Retinal pigment epithelial cell (primary cell): ENCODE results near the gene MVB12B.

Experiments used
- DNase-seq: peaks from one replicate; pipeline ENCODE4 v3.0.0-alpha.2; 2010; ENCODE audit warnings: low read depth
- H3K4me3 ChIP-seq: 2 replicates; pipeline ENCODE4 v1.5.1; 2011; ENCODE audit warnings: mild to moderate bottlenecking, low read length, control low read depth, moderate library complexity
- CTCF ChIP-seq: conservative IDR thresholded peaks from 2 replicates; pipeline ENCODE4 v1.5.1; 2011; ENCODE audit warnings: low read depth, low read length, control low read depth, inconsistent platforms

The MVB12B gene

GRCh38 chr9:126404459-126404858 is 77.8 kb downstream of the MVB12B start:
- H3K4me3 ChIP-seq, result no peak overlapping the region
- no peak for DNase-seq
- no peak for TF ChIP-seq CTCF

- no peak for DNase-seq
- H3K4me3 ChIP-seq, result no peak overlapping the region
- TF ChIP-seq CTCF, result no peak
These were observed 79.5 kb downstream of the MVB12B start for GRCh38 chr9:126406075-126406667.

- TF ChIP-seq CTCF, result no peak
- DNase-seq, result no peak
These were observed 80.7 kb downstream of the MVB12B start for GRCh38 chr9:126407114-126407870.

GRCh38 chr9:126408004-126408403 is 81.4 kb downstream of the MVB12B start:
- no peak overlapping the region for H3K4me3 ChIP-seq
- no peak for TF ChIP-seq CTCF
- DNase-seq, result no peak

More at GRCh38 chr9:126407114-126407870, 80.7 kb downstream of the MVB12B start:
- H3K4me3 ChIP-seq, result no peak overlapping the region

- TF ChIP-seq CTCF, result no peak
- DNase-seq, result no peak
These were observed 83.6 kb downstream of the MVB12B start for GRCh38 chr9:126410229-126410628.

GRCh38 chr9:126411225-126411947 is 84.8 kb downstream of the MVB12B start:
- DNase-seq, result no peak
- H3K4me3 ChIP-seq, result no peak overlapping the region
- no peak for TF ChIP-seq CTCF

More at GRCh38 chr9:126410229-126410628, 83.6 kb downstream of the MVB12B start:
- no peak overlapping the region for H3K4me3 ChIP-seq
